AG09319 (cell line): ENCODE results near the gene MBLAC1.
A peak's percentile ranks its signal among the peaks of the same experiment; 100 is the strongest.

Source experiments
- DNase-seq: peaks from one replicate; pipeline ENCODE4 v3.0.0-alpha.2; 2010; ENCODE audit warnings: low read depth; ENCODE audit errors: extremely low read depth
- TF ChIP-seq, protein P1 (sequence below): IDR thresholded peaks from 2 replicates; pipeline ENCODE4 v1.5.1; 2011; ENCODE audit warnings: low read depth, mild to moderate bottlenecking, inconsistent platforms, low read length, moderate library complexity

Gene MBLAC1

DNA sequence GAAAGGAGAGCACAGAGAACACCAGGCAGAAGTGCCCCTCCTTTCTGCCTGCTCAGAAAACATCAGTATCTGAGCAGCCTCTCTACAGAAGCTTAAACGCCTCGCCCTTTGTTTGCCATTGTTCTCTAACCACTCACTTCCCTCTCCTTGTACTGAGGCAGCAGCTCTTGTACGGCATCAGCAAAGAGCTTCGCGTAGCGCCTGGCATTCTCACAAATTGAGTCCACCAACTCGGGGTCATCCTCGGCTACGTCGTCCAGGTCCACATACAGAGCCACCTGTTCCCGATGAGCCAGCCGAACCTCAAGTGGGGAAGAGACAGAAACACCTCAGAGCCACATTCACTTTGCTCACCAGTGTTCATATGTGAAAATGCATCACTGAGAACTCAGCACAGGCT, 27.3 kb upstream of the MBLAC1 start:
- no peak for DNase-seq
- TF ChIP-seq, protein P1, sequence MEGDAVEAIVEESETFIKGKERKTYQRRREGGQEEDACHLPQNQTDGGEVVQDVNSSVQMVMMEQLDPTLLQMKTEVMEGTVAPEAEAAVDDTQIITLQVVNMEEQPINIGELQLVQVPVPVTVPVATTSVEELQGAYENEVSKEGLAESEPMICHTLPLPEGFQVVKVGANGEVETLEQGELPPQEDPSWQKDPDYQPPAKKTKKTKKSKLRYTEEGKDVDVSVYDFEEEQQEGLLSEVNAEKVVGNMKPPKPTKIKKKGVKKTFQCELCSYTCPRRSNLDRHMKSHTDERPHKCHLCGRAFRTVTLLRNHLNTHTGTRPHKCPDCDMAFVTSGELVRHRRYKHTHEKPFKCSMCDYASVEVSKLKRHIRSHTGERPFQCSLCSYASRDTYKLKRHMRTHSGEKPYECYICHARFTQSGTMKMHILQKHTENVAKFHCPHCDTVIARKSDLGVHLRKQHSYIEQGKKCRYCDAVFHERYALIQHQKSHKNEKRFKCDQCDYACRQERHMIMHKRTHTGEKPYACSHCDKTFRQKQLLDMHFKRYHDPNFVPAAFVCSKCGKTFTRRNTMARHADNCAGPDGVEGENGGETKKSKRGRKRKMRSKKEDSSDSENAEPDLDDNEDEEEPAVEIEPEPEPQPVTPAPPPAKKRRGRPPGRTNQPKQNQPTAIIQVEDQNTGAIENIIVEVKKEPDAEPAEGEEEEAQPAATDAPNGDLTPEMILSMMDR: no peak

DNA sequence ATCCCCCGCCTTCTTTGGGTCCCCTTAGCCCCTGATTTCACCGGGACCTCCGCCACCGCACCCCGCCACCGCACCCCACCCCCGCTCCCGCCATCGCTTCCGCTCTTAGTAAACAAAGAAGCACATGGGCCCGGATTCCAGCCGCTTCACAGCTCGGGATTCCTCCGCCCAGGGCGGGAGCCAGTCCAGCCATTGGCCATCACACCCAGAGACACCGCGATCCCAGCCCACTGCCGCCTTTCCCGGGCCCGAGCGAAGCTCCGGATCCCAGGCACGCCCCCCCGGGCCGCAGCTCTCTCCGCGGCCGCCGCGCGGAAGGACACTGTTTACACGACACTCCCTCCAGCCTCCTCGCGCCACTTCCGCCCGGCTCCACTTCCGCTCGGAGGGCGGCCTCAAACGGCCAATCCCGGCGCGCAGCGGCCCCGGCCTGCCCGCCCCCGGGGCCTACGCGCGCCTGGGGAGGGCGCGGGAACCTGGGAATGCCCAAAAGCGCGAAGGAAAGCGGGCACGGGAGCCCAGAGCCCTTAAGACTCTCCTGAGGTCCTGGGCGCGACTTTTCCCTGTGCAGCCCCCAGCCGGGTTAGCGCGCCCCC, 26.2 kb upstream of the MBLAC1 start:
- peak; percentile 99 for DNase-seq
- TF ChIP-seq, protein P1: no peak

DNA sequence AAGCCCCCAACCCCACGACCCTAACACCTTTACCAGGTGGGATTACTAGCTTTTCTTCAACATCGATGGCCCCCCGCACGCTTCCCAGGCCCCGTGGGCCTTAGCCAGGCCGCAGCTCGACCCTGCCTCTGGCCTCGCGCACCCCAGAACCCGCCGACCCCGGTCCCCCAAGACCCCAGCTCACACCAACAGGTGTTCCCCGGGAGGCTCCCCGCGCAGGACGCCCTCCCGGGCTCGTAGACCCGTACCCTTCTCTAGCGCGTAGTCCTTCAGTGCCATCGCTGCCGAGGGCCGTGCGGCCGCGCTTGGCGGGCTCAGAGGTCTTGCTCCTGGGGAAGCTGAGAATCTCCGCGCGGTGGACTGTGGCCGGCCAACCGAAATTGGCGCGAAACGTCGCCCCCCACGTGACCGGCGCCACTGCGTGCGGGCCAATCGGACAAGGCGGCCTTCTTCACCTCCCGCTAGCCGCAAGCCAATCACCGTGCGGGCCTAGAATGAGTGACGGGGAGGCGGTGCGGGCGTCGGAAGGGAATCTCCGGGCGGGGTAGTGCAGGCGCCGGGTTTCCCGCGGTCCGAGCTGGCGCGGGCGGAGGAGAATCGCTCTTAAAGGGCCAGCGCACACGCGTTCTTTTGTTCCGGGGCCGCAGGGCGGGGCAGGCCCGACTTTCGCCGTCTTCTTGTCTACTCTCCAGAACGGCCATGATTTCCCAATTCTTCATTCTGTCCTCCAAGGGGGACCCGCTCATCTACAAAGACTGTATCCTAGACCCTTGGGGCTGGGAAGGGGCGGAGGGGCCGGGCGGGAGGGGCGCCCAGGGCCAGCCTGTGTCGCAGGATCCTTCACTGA, 25.5 kb upstream of the MBLAC1 start, which contains the start of the genes AP4M1 and MCM7:
Gene AP4M1, plus strand, starts transcription at position 628 of the 847 bp plus-strand sequence. Its CDS starts 72 bp downstream, at position 700.
Gene MCM7, minus strand, starts transcription at position 382 of the 847 bp plus-strand sequence. Its CDS starts 103 bp downstream, at position 279.
- DNase-seq: peak; percentile 98
- TF ChIP-seq, protein P1: no peak

DNA sequence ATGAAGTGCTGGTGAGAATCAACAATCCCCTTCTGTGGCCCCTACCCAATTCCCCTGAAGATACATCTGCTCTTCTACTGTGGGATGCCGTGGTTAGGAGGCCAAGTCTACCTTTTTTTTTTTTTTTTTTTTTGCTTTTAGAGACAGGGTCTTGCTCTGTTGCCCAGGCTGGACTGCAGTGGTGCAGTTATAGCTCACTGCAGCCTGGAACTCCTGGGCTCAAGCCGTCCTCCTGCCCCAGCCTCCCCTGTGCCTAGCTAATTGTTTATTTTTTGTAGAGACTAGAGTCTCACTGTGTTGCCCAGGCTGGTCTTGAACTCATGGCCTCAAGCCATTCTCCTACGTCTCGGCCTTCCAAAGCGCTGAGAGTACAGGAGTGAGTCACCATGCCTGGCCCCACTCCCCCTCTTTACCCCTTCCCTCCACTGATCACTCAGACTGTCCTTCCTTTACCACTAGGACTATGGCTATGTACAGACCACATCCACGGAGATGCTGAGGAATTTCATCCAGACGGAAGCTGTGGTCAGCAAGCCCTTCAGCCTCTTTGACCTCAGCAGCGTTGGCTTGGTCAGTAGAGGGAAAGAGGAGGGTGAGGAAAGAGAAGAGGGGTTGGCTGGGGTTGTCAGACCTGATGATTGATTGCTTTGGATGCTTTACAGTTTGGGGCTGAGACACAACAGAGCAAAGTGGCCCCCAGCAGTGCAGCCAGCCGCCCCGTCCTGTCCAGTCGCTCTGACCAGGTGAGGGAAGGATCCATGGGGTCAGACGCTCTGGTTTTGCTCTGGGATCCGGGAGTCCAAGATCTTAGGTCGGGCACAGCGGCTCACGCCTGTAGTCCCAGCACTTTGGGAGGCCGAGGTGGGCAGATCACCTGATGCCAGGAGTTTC, 23.6 kb upstream of the MBLAC1 start:
- no peak for DNase-seq
- TF ChIP-seq, protein P1: no peak

DNA sequence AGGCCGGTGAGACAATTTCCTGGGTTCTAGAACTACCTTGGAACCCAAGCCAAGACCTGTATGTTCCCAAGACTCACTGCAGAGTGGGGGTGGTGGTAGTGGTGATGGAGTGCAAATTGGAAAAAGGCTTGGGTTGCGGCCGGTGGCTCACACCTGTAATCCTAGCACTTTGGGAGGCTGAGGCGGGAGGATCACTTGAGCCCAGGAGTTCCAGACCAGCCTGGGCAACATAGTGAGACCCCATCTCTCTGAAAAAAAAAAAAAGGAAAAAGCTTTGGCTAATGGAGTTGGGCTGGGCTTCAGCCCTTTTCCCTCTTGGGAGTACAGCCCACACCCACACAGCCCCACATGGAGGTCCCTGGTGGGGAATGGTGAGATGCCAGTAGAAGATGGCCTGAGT, 21.2 kb upstream of the MBLAC1 start:
- no peak for DNase-seq
- TF ChIP-seq, protein P1: no peak

DNA sequence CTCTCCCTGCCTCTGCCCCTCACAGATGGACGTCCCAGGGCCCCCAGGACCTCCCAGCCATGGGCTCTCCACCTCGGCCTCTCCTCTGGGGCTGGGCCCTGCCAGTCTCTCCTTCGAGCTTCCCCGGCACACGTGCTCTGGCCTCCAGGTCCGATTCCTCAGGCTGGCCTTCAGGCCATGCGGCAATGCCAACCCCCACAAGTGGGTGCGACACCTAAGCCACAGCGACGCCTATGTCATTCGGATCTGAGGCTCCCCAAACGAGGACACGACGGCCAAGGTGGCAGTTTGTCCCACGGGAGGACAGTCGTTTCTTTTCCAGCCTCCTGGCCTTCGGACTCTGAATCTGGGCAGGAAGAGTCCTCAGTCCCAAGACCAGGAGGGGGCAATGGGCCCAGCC, 20.1 kb upstream of the MBLAC1 start:
- TF ChIP-seq, protein P1: no peak
- no peak for DNase-seq
